MM.1S (cell line): Measurements from ENCODE around the gene OGG1.

ENCODE experiments used
- DNase-seq: peaks from one replicate; pipeline ENCODE4 v3.0.0-alpha.2; 2015
- H2AFZ ChIP-seq: fragments of 300-600 bp; sonication (generic); 2 replicates; pipeline ENCODE4 v1.6.0; 2016; ENCODE audit warnings: antibody characterized with exemption, low read length
- H3F3A ChIP-seq: fragments of 300-600 bp; sonication (generic); 2 replicates; pipeline ENCODE4 v1.6.1; 2016; ENCODE audit warnings: mild to moderate bottlenecking, antibody characterized with exemption, low read length, moderate library complexity, mixed read lengths; ENCODE audit not compliant: insufficient read depth
- H3K27ac ChIP-seq: fragments of 300-600 bp; sonication (generic); 2 replicates; pipeline ENCODE4 v1.5.1; 2016; ENCODE audit warnings: mild to moderate bottlenecking, low read length
- H3K27me3 ChIP-seq: fragments of 300-600 bp; sonication (generic); replicated peaks from 2 replicates; pipeline ENCODE4 v1.6.0; 2016; ENCODE audit warnings: low read length; ENCODE audit not compliant: insufficient read depth
- H3K36me3 ChIP-seq: fragments of 300-600 bp; sonication (generic); replicated peaks from 2 replicates; pipeline ENCODE4 v1.6.1; 2016; ENCODE audit warnings: mild to moderate bottlenecking, low read length, mixed read lengths; ENCODE audit not compliant: insufficient read depth
- H3K4me1 ChIP-seq: fragments of 300-600 bp; sonication (generic); 2 replicates; pipeline ENCODE4 v1.6.1; 2016; ENCODE audit warnings: low read length, mixed read lengths
- H3K4me2 ChIP-seq: fragments of 300-600 bp; sonication (generic); 2 replicates; pipeline ENCODE4 v1.6.0; 2016; ENCODE audit warnings: low read depth, low read length
- H3K4me3 ChIP-seq: fragments of 300-600 bp; sonication (generic); 2 replicates; pipeline ENCODE4 v1.5.1; 2016; ENCODE audit warnings: low read length, mixed read lengths
- H3K79me2 ChIP-seq: fragments of 300-600 bp; sonication (generic); 2 replicates; pipeline ENCODE4 v1.6.1; 2016; ENCODE audit warnings: mixed run types, low read length, mixed read lengths
- H3K9ac ChIP-seq: fragments of 300-600 bp; sonication (generic); 2 replicates; pipeline ENCODE4 v1.6.1; 2016; ENCODE audit warnings: low read length, mixed read lengths
- H3K9me2 ChIP-seq: fragments of 300-600 bp; sonication (generic); replicated peaks from 2 replicates; pipeline ENCODE4 v1.6.1; 2016; ENCODE audit warnings: mild to moderate bottlenecking, low read length, mixed read lengths; ENCODE audit not compliant: insufficient read depth
- H3K9me3 ChIP-seq: fragments of 300-600 bp; sonication (generic); replicated peaks from 2 replicates; pipeline ENCODE4 v1.6.1; 2016; ENCODE audit warnings: mild to moderate bottlenecking, low read length, mixed read lengths; ENCODE audit not compliant: insufficient read depth
- H4K20me1 ChIP-seq: fragments of 300-600 bp; sonication (generic); 2 replicates; pipeline ENCODE4 v1.6.1; 2016; ENCODE audit warnings: mild to moderate bottlenecking, low read length, moderate library complexity, mixed read lengths; ENCODE audit not compliant: insufficient read depth
- EZH2 ChIP-seq: fragments of 300-600 bp; sonication (generic); optimal IDR thresholded peaks from 2 replicates; pipeline ENCODE3; 2017; ENCODE audit warnings: low read depth, mild to moderate bottlenecking, antibody characterized with exemption, low read length, mixed read lengths
- EZH2phosphoT487 ChIP-seq: fragments of 300-600 bp; sonication (generic); IDR thresholded peaks from 2 replicates; pipeline ENCODE4 v1.6.1; 2018; ENCODE audit warnings: antibody characterized with exemption, low read length
- TF ChIP-seq, protein P1 (sequence below): fragments of 300-600 bp; sonication (generic); IDR thresholded peaks from 2 replicates; pipeline ENCODE4 v1.5.1; 2016; ENCODE audit warnings: antibody characterized with exemption, low read length, mixed read lengths

The OGG1 gene

GRCh38 chr3:9797196-9797945, 47.6 kb downstream of the OGG1 start:
- Histone ChIP-seq H3K27ac (no peak overlapping the region), H3K9ac (no peak overlapping the region), H3K4me1 (no peaks in the 10 kb centered on the region), H3K79me2 (peaks cover 54% of the 10 kb centered on the region), H3K36me3 (peaks cover 17% of the 10 kb centered on the region), H4K20me1 (no peaks in the 10 kb centered on the region), H3K27me3 (no peaks in the 10 kb centered on the region), H3K4me2 (no peak overlapping the region), H3F3A (no peaks in the 10 kb centered on the region), H3K9me2 (no peaks in the 10 kb centered on the region), H3K4me3 (no peak overlapping the region), H3K9me3 (no peaks in the 10 kb centered on the region), H2AFZ (no peak overlapping the region)
- TF ChIP-seq EZH2phosphoT487 (no peak), EZH2 (no peak)
- TF ChIP-seq, protein P1, sequence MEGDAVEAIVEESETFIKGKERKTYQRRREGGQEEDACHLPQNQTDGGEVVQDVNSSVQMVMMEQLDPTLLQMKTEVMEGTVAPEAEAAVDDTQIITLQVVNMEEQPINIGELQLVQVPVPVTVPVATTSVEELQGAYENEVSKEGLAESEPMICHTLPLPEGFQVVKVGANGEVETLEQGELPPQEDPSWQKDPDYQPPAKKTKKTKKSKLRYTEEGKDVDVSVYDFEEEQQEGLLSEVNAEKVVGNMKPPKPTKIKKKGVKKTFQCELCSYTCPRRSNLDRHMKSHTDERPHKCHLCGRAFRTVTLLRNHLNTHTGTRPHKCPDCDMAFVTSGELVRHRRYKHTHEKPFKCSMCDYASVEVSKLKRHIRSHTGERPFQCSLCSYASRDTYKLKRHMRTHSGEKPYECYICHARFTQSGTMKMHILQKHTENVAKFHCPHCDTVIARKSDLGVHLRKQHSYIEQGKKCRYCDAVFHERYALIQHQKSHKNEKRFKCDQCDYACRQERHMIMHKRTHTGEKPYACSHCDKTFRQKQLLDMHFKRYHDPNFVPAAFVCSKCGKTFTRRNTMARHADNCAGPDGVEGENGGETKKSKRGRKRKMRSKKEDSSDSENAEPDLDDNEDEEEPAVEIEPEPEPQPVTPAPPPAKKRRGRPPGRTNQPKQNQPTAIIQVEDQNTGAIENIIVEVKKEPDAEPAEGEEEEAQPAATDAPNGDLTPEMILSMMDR, result no peak
- no peak for DNase-seq

- Histone ChIP-seq H3K36me3 (peaks cover 32% of the 10 kb centered on the region), H3K79me2 (peaks cover 27% of the 10 kb centered on the region), H2AFZ (no peak overlapping the region), H3K27ac (no peak overlapping the region), H3F3A (no peaks in the 10 kb centered on the region), H3K4me1 (no peaks in the 10 kb centered on the region), H3K27me3 (no peaks in the 10 kb centered on the region), H4K20me1 (no peaks in the 10 kb centered on the region), H3K9me2 (no peaks in the 10 kb centered on the region), H3K4me2 (no peak overlapping the region), H3K4me3 (no peak overlapping the region), H3K9me3 (no peaks in the 10 kb centered on the region), H3K9ac (no peak overlapping the region)
- TF ChIP-seq EZH2, result no peak
- no peak for TF ChIP-seq EZH2phosphoT487
- TF ChIP-seq, protein P1, result no peak; the same call in 1 of the 2 replicates
- no peak for DNase-seq
Measured at GRCh38 chr3:9800529-9800928, 50.8 kb downstream of the OGG1 start.

- TF ChIP-seq EZH2 (no peak), EZH2phosphoT487 (no peak)
- TF ChIP-seq, protein P1, result no peak
- H3K4me1 ChIP-seq, result no peaks in the 10 kb centered on the region
Measured at GRCh38 chr3:9803494-9803893, 53.7 kb downstream of the OGG1 start.

More at GRCh38 chr3:9803494-9803893, 53.7 kb downstream of the OGG1 start:
- no peak overlapping the region for H3K4me2 ChIP-seq
- DNase-seq, result no peak
- no peaks in the 10 kb centered on the region for H3K9me3 ChIP-seq
- H3K27ac ChIP-seq, result no peak overlapping the region
- H3K9me2 ChIP-seq, result no peaks in the 10 kb centered on the region
- peaks cover 25% of the 10 kb centered on the region for H3K36me3 ChIP-seq
- H2AFZ ChIP-seq, result no peak overlapping the region
- H3F3A ChIP-seq, result peaks cover 3% of the 10 kb centered on the region; the same call in 1 of the 2 replicates
- no peak overlapping the region for H3K9ac ChIP-seq
- H4K20me1 ChIP-seq, result no peaks in the 10 kb centered on the region
- no peaks in the 10 kb centered on the region for H3K27me3 ChIP-seq
- no peak overlapping the region for H3K4me3 ChIP-seq
- no peaks in the 10 kb centered on the region; the same call in 1 of the 2 replicates for H3K79me2 ChIP-seq
